Activated naive CD8-positive, alpha-beta T cell treated with anti-CD3 and anti-CD28 coated beads for 36 hours (primary cell): ENCODE results near the gene PPP1R9B. TPM values are rescaled to one million over a fixed set of nuclear protein-coding genes. Genes with fewer than 3 reads are reported as not detected.
A peak's percentile ranks its signal among the peaks of the same experiment; 100 is the strongest.

ENCODE experiments used
- DNase-seq: peaks from one replicate; pipeline ENCODE4 v3.0.0; 2021
- H3K27ac Mint-ChIP-seq: one replicate; pipeline ENCODE4 v1.8.0; 2022; ENCODE audit warnings: mild to moderate bottlenecking, moderate library complexity, mixed read lengths
- H3K27me3 Mint-ChIP-seq: one replicate; pipeline ENCODE4 v1.8.0; 2022; ENCODE audit warnings: mild to moderate bottlenecking, mixed read lengths
- H3K36me3 Mint-ChIP-seq: one replicate; pipeline ENCODE4 v1.8.0; 2021; ENCODE audit warnings: mild to moderate bottlenecking, mixed read lengths
- H3K4me1 Mint-ChIP-seq: one replicate; pipeline ENCODE4 v1.8.0; 2021; ENCODE audit warnings: mixed read lengths
- H3K4me3 Mint-ChIP-seq: one replicate; pipeline ENCODE4 v1.8.0; 2022; ENCODE audit warnings: mild to moderate bottlenecking, moderate library complexity, mixed read lengths
- H3K9me3 Mint-ChIP-seq: one replicate; pipeline ENCODE4 v1.8.0; 2022; ENCODE audit warnings: mixed read lengths
- total RNA-seq, 2 experiments: library from RNA; stranded (reverse); gene quantifications; one replicate each; pipeline ENCODE4 v1.2.3, GENCODE V29; 2021

The PPP1R9B gene
- total RNA-seq, 2 experiments from 2014 or later: 50.9 to 52.0 TPM

- Mint-ChIP-seq H3K4me1 (peaks cover 16% of the 10 kb centered on the region), H3K27ac (no peak overlapping the region), H3K9me3 (no peaks in the 10 kb centered on the region), H3K4me3 (no peak overlapping the region), H3K36me3 (no peaks in the 10 kb centered on the region), H3K27me3 (no peaks in the 10 kb centered on the region)
- no peak for DNase-seq
These were observed 31.4 kb upstream of the PPP1R9B start for GRCh38 chr17:50181591-50182560.

DNA sequence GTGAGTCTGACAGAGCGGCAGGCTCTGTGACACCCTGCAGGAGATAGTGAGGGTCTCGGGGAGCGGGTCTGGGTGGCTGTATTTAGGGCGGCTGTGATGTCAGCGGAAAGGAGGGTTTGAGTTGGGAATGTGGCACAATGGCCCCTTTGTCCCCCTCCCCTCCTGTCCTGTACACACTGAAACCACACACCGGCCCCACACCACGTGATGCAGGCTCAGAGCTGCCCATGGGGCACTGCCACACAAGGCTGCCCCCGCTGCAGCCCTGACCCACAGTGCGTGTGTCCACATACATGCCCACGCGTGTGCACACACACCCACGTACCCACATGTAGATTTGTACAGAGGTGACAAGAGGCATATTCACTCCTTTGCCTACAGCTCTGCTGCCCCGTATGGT, 30.7 kb upstream of the PPP1R9B start:
- Mint-ChIP-seq H3K27ac (no peak overlapping the region), H3K27me3 (no peaks in the 10 kb centered on the region), H3K36me3 (no peaks in the 10 kb centered on the region), H3K4me3 (no peak overlapping the region), H3K9me3 (no peaks in the 10 kb centered on the region), H3K4me1 (peaks cover 16% of the 10 kb centered on the region)
- no peak for DNase-seq

- Mint-ChIP-seq H3K9me3 (no peaks in the 10 kb centered on the region), H3K27me3 (no peaks in the 10 kb centered on the region), H3K4me3 (no peak overlapping the region), H3K36me3 (no peaks in the 10 kb centered on the region), H3K27ac (no peak overlapping the region), H3K4me1 (peaks cover 16% of the 10 kb centered on the region)
- DNase-seq: no peak
These were observed 30.1 kb upstream of the PPP1R9B start for GRCh38 chr17:50180620-50181019.

DNA sequence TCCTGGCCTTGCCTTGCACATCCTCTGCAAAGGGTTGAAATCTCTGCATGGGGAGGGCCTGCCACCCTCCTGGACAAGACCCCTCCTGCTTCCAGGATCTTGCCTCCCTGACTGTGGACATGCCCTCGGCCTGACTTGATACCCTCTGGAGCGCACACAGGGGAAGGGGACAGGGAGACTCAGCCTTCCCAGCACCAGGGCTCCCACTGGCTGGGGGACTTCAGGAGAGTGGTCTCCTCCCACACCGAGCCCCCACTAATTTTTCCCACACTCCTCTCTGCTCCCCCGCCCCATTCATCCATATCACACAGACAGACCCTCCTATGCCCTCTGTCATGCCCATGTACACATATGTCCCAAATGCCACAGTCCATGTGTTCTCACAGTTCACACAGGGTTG, 29.6 kb upstream of the PPP1R9B start:
- Mint-ChIP-seq H3K27ac (no peak overlapping the region), H3K4me3 (no peak overlapping the region), H3K27me3 (no peaks in the 10 kb centered on the region), H3K4me1 (peaks cover 16% of the 10 kb centered on the region), H3K36me3 (no peaks in the 10 kb centered on the region), H3K9me3 (no peaks in the 10 kb centered on the region)
- DNase-seq: no peak

GRCh38 chr17:50177983-50178834, 27.7 kb upstream of the PPP1R9B start:
- peak overlapping the region; percentile 15 for H3K4me3 Mint-ChIP-seq
- H3K9me3 Mint-ChIP-seq: no peaks in the 10 kb centered on the region
- peak; percentile 54 for DNase-seq
- no peaks in the 10 kb centered on the region for H3K27me3 Mint-ChIP-seq
- H3K27ac Mint-ChIP-seq: no peak overlapping the region
- H3K4me1 Mint-ChIP-seq: peaks cover 6% of the 10 kb centered on the region
- H3K36me3 Mint-ChIP-seq: no peaks in the 10 kb centered on the region

- Mint-ChIP-seq H3K4me1 (peaks cover 4% of the 10 kb centered on the region), H3K9me3 (no peaks in the 10 kb centered on the region), H3K27ac (no peak overlapping the region), H3K4me3 (no peak overlapping the region), H3K27me3 (no peaks in the 10 kb centered on the region), H3K36me3 (no peaks in the 10 kb centered on the region)
- no peak for DNase-seq
These were observed 27.0 kb upstream of the PPP1R9B start for GRCh38 chr17:50177476-50177875.

DNA sequence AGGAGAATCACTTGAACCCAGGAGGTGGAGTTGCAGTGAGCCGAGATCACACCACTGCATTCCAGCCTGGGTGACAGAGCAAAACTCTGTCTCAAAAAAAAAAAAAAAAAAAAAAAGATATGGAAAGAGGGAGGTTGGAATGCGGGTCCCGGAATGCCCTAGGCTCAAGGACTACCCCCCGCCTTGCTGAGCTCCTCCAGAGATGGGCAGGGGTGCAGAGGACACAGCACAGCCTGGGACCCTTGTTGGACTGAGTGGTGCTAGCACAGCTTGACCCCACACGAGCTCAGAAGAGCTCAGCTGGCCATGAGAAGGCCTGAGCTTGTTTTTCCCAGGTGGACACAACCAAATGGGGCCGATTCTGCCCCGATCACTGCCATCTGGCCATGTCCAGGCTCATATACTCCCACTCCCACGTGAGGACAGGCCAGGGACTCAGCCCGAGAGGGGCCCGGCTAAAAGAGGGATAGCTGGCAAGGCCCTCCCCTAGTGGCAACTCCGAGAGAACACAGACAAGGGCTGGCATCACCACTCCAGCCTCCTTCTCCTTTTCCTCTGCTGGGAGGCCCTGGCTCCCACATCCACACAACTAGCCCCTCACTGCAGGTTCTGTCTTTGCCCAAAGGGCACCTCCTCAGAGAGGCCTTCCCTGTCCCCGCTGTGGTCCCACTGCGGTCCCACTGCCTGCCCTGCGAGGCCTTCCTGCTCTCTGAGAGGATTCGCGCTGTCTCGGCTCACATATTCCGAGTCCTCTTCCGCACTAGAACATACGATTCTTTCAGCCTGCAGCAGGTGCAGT, 26.3 kb upstream of the PPP1R9B start:
- DNase-seq: no peak
- no peaks in the 10 kb centered on the region for H3K36me3 Mint-ChIP-seq
- H3K4me1 Mint-ChIP-seq: peaks cover 4% of the 10 kb centered on the region
- H3K27ac Mint-ChIP-seq: no peak overlapping the region
- H3K9me3 Mint-ChIP-seq: no peaks in the 10 kb centered on the region
- no peak overlapping the region for H3K4me3 Mint-ChIP-seq
- H3K27me3 Mint-ChIP-seq: no peaks in the 10 kb centered on the region

- Mint-ChIP-seq H3K27me3 (no peaks in the 10 kb centered on the region), H3K36me3 (no peaks in the 10 kb centered on the region), H3K27ac (no peak overlapping the region), H3K4me3 (no peak overlapping the region), H3K4me1 (peaks cover 4% of the 10 kb centered on the region), H3K9me3 (no peaks in the 10 kb centered on the region)
- no peak for DNase-seq
These were observed 24.7 kb upstream of the PPP1R9B start for GRCh38 chr17:50175035-50175807.

DNA sequence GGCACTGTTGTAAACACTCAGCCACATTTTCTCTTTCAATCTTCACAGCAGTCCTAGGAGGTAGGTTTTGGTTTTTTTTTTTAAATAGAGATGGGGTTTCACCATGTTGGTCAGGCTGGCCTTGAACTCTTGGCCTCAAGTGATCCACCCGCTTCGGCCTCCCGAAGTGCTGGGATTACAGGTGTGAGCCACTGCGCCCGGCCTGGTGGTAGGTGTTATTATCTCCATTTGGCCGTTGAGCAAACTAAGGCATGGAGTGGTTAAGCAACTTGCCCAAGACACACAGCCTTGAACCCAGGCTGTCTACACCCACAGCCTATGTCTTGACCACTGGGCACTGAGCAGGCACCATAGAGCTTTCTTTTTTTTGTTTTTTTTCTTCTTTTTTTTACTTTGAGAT, 24.0 kb upstream of the PPP1R9B start:
- Mint-ChIP-seq H3K27me3 (no peaks in the 10 kb centered on the region), H3K27ac (no peak overlapping the region), H3K4me3 (no peak overlapping the region), H3K36me3 (no peaks in the 10 kb centered on the region), H3K4me1 (peaks cover 4% of the 10 kb centered on the region), H3K9me3 (no peaks in the 10 kb centered on the region)
- no peak for DNase-seq

DNA sequence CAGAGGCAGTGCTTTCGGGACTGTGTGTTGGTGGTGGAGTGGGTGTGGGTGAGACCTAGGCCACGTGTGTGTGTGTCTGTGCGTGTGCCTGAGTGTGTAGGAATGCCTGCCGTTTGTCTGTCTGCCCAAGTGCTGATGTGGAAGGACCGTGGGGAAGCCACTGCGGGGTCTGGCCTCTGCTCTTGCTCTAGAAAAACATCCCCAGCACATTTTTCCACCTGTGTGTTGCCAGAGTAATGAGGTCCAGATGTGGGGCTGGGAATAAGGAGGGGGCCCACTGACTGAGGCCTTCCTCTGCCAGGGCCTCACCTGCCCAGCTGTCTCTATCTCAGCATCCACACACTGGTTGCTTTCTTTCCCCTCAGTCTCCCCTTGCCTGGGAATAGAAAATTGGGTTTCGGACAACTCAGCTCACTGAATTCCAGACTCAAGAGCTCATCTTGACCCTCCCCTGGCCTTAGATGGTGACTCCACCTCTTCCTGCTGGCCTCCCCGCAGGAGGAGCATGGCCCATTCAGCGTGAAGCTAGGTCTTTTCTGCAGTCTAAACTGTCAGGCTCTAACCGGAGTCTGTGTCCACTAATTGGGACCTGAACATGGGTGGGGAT, 23.0 kb upstream of the PPP1R9B start:
- H3K4me3 Mint-ChIP-seq: no peak overlapping the region
- peaks cover 13% of the 10 kb centered on the region for H3K4me1 Mint-ChIP-seq
- no peaks in the 10 kb centered on the region for H3K9me3 Mint-ChIP-seq
- H3K27ac Mint-ChIP-seq: no peak overlapping the region
- no peaks in the 10 kb centered on the region for H3K36me3 Mint-ChIP-seq
- DNase-seq: no peak
- no peaks in the 10 kb centered on the region for H3K27me3 Mint-ChIP-seq

DNA sequence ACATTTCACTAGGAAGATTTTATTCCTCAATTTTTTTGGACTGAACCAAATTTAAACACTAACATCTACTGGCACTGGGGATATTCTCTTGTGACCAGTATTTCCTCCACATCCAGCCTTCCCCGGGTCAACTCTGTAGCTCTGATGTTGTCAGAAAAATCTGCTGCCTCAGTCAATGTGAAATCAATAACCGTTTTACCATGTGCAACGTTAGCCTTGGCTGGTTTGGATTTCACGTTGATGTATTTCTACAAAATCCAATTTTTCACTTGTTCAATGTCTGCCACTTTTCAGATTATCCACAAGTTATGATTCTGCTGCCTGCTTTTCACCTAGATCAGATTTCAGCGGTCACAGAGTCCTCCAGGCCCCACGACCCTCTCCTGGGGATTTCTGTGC, 22.5 kb upstream of the PPP1R9B start:
- no peaks in the 10 kb centered on the region for H3K27me3 Mint-ChIP-seq
- no peak for DNase-seq
- H3K36me3 Mint-ChIP-seq: no peaks in the 10 kb centered on the region
- no peaks in the 10 kb centered on the region for H3K9me3 Mint-ChIP-seq
- H3K4me3 Mint-ChIP-seq: no peak overlapping the region
- H3K27ac Mint-ChIP-seq: no peak overlapping the region
- peaks cover 12% of the 10 kb centered on the region for H3K4me1 Mint-ChIP-seq

DNA sequence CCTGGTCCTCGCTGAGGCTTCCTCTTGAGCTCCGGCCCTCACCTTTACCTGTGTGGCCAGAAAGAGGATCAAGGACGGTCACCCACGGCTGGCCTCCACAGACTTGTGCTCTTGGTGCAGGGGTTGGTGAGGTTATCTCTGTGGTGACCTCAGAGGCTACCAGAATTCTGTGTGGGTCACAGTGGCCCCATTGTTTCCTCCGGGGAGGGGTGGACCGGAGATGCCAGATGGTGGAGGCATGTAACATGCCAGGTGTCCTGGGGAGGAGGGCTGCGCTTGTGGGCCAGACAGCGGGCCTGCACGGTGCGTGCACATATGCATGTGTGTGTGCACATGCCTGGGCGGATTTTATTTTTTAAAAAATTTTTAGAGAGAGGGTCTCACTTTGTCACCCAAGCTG, 21.7 kb upstream of the PPP1R9B start:
- DNase-seq: no peak
- no peak overlapping the region for H3K27ac Mint-ChIP-seq
- no peak overlapping the region for H3K4me3 Mint-ChIP-seq
- H3K4me1 Mint-ChIP-seq: peaks cover 12% of the 10 kb centered on the region
- no peaks in the 10 kb centered on the region for H3K27me3 Mint-ChIP-seq
- H3K36me3 Mint-ChIP-seq: no peaks in the 10 kb centered on the region
- no peaks in the 10 kb centered on the region for H3K9me3 Mint-ChIP-seq

DNA sequence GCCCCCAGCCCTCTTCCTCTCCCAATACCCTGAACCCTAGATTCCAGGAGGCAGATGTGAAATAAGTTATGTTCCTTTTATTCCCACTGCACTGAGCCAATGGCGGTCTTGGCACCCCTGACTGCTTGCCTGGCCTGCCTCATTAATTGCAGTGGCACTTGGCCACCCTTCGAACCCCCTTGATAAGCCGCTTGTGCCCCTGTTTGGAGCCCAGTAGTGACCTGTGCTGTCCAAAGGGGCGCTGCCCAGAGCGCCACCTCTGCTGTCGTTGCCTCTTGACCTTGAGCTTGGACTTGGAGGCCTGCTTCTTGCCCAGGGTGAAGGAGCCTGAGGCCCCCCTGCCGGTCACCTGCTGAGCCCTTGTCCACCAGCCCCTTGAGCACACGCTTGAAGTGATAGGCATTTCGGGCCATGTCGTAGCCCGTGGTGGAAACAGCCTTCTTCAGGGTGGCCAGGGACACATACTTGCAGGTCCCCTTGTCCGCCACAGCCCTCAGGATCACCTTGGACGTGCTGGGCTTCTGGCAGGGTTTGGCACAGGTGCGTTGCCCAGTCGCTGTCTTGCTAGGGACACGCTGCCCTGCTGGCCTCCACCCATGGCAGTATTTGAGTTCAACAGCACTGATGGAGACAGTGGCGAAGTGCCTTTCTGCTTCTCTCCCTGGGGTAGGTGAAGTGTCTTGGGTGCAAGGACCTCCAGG, 21.0 kb upstream of the PPP1R9B start:
- no peaks in the 10 kb centered on the region for H3K9me3 Mint-ChIP-seq
- H3K36me3 Mint-ChIP-seq: no peaks in the 10 kb centered on the region
- H3K4me1 Mint-ChIP-seq: peaks cover 12% of the 10 kb centered on the region
- peak overlapping the region; percentile 4 for H3K27ac Mint-ChIP-seq
- no peaks in the 10 kb centered on the region for H3K27me3 Mint-ChIP-seq
- H3K4me3 Mint-ChIP-seq: no peak overlapping the region
- DNase-seq: no peak
